Osteoblast (primary cell): ENCODE measurements around the gene ACOT7. TPM values are rescaled to one million over a fixed set of nuclear protein-coding genes. Genes with fewer than 3 reads are reported as not detected.

ENCODE experiments used
- DNase-seq: peaks from one replicate; pipeline ENCODE4 v3.0.0; 2011; ENCODE audit warnings: low spot score, mixed read lengths; ENCODE audit not compliant: insufficient read length; ENCODE audit errors: missing footprints
- H2AFZ ChIP-seq: 2 replicates; pipeline ENCODE4 v1.6.0; 2011; ENCODE audit warnings: mild to moderate bottlenecking, low read length
- H3K27ac ChIP-seq: 2 replicates; pipeline ENCODE4 v1.5.1; 2011; ENCODE audit warnings: mild to moderate bottlenecking, low read depth, low read length, moderate library complexity
- H3K27me3 ChIP-seq: 2 replicates; pipeline ENCODE4 v1.6.0; 2012; ENCODE audit warnings: mild to moderate bottlenecking, control low read depth, inconsistent platforms, low read length, moderate library complexity; ENCODE audit not compliant: insufficient read depth
- H3K36me3 ChIP-seq: 2 replicates; pipeline ENCODE4 v1.5.1; 2011; ENCODE audit warnings: mild to moderate bottlenecking, low read length, control low read depth, moderate library complexity; ENCODE audit not compliant: insufficient read depth
- H3K4me1 ChIP-seq: 2 replicates; pipeline ENCODE4 v1.5.1; 2011; ENCODE audit warnings: mild to moderate bottlenecking, low read length, control low read depth, moderate library complexity; ENCODE audit not compliant: insufficient read depth
- H3K4me2 ChIP-seq: 2 replicates; pipeline ENCODE4 v1.6.0; 2011; ENCODE audit warnings: mild to moderate bottlenecking, low read length; ENCODE audit not compliant: insufficient read depth
- H3K4me3 ChIP-seq: fragments of 200-600 bp; sonication (generic); 3 replicates; pipeline ENCODE4 v1.5.1; 2012; ENCODE audit warnings: mild to moderate bottlenecking, low read length, inconsistent platforms; ENCODE audit not compliant: insufficient read depth
- H3K79me2 ChIP-seq: 2 replicates; pipeline ENCODE4 v1.6.0; 2012; ENCODE audit warnings: mild to moderate bottlenecking, low read length, control low read depth, inconsistent platforms; ENCODE audit not compliant: insufficient read depth
- H3K9me3 ChIP-seq: 2 replicates; pipeline ENCODE4 v1.5.1; 2011; ENCODE audit warnings: low read depth, low read length, control low read depth
- H4K20me1 ChIP-seq: 2 replicates; pipeline ENCODE4 v1.6.0; 2012; ENCODE audit warnings: mild to moderate bottlenecking, low read length, control low read depth; ENCODE audit not compliant: insufficient read depth
- total RNA-seq: library from RNA; depleted of rRNA; stranded (reverse); fragments of >200 nt; gene quantifications from 2 replicates; pipeline ENCODE4 v1.2.3, GENCODE V29; 2012
- TF ChIP-seq, protein P1 (sequence below): IDR thresholded peaks from 2 replicates; pipeline ENCODE4 v1.5.1; 2011; ENCODE audit warnings: mild to moderate bottlenecking, low read depth, low read length, moderate library complexity; ENCODE audit errors: extremely low read depth

Gene ACOT7
- total RNA-seq, 1 donor: 10.9 TPM

DNA sequence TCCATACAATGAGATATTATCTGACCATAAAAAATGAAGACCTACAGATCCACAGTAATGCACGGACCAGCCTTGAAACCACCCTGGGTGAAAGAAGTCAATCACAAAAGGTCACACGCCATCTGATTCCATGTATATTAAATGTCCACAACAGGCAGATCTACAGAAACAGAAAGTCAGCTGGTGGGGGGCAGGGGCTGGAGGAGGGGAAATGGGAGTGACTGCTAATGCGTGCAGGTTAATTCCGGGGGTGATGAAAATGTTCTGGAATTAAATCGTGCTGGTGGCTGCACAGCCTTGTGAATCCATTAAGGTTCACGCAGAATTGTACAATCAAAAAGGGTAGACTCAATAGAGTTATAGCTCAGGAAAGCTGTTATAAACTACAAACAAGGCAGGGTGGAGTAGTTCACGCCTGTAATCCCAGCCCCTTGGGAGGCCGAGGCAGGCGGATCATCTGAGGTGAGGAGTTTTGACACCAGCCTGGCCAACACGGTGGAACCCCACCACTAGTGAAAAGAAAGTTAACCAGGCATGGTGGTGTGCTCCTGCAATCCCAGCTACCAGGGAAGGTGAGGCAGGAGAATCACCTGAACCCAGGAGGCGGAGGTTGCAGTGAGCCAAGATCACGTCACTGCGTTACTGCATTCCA lies 32.3 kb downstream of the ACOT7 start:
- H3K4me3 ChIP-seq: no peak overlapping the region
- DNase-seq: no peak
- H4K20me1 ChIP-seq: no peaks in the 10 kb centered on the region
- H3K36me3 ChIP-seq: no peaks in the 10 kb centered on the region
- H2AFZ ChIP-seq: no peak overlapping the region
- no peak overlapping the region for H3K27ac ChIP-seq
- no peaks in the 10 kb centered on the region for H3K9me3 ChIP-seq
- peaks cover 28% of the 10 kb centered on the region for H3K79me2 ChIP-seq
- H3K4me1 ChIP-seq: peaks cover 22% of the 10 kb centered on the region
- TF ChIP-seq, protein P1, sequence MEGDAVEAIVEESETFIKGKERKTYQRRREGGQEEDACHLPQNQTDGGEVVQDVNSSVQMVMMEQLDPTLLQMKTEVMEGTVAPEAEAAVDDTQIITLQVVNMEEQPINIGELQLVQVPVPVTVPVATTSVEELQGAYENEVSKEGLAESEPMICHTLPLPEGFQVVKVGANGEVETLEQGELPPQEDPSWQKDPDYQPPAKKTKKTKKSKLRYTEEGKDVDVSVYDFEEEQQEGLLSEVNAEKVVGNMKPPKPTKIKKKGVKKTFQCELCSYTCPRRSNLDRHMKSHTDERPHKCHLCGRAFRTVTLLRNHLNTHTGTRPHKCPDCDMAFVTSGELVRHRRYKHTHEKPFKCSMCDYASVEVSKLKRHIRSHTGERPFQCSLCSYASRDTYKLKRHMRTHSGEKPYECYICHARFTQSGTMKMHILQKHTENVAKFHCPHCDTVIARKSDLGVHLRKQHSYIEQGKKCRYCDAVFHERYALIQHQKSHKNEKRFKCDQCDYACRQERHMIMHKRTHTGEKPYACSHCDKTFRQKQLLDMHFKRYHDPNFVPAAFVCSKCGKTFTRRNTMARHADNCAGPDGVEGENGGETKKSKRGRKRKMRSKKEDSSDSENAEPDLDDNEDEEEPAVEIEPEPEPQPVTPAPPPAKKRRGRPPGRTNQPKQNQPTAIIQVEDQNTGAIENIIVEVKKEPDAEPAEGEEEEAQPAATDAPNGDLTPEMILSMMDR: no peak
- H3K4me2 ChIP-seq: no peak overlapping the region
- H3K27me3 ChIP-seq: no peaks in the 10 kb centered on the region

DNA sequence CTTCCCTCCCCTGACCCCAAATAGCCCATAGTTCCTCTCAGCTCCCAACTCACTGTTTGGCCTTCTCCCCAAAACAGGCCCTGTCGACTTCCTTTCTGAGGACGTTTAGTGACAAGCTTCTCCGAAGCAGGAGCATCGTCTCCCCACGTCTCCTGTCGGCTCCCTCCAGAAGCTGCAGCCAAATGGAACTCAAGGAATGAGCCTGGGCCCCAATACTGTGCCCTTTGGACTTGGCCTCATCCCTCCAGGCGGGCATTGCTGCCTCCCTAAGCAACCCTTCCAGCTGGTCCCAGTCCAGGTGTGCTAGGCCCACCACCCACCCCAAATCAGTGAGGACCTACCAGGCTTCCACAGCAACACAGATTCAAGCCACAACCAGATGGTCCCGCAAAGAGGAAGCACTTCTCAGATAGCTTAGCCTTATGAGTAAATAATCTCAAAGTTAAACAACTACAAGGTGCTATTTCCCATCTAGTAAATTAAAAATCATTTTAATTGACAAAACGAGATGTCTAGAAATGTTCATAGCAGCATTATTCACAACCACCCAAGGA lies 33.0 kb downstream of the ACOT7 start:
- Histone ChIP-seq H3K4me1 (peaks cover 22% of the 10 kb centered on the region), H4K20me1 (no peaks in the 10 kb centered on the region), H3K36me3 (no peaks in the 10 kb centered on the region), H3K4me3 (no peak overlapping the region), H3K4me2 (no peak overlapping the region), H2AFZ (no peak overlapping the region), H3K79me2 (peaks cover 28% of the 10 kb centered on the region), H3K27ac (peak overlapping the region; percentile 80), H3K27me3 (no peaks in the 10 kb centered on the region), H3K9me3 (no peaks in the 10 kb centered on the region)
- DNase-seq: no peak
- TF ChIP-seq, protein P1: no peak

DNA sequence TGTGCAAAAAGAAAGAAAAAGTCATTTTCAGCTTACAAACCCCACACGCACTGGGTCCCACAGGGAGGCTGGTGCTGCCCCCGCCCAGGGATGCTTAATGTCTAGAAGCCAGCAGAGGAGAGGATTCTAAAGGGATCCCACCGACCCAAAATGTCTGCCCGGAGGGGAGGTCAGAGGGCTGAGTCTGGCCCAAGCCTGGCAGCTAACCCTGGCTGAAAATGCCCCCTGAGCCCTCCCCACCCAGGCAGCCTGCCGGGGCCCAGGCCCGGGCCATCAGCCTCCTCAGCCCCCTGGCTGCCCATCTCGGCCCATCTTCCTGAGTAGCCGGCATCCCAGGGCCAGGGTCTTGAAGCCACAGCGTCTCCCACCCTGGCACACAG lies 33.5 kb downstream of the ACOT7 start:
- peak overlapping the region; percentile 78 for H2AFZ ChIP-seq
- TF ChIP-seq, protein P1: no peak
- peak overlapping the region; percentile 80 for H3K27ac ChIP-seq
- no peaks in the 10 kb centered on the region for H3K36me3 ChIP-seq
- no peak overlapping the region for H3K4me3 ChIP-seq
- H3K4me2 ChIP-seq: peak overlapping the region; percentile 68
- peaks cover 28% of the 10 kb centered on the region for H3K79me2 ChIP-seq
- no peaks in the 10 kb centered on the region for H3K27me3 ChIP-seq
- H3K9me3 ChIP-seq: no peaks in the 10 kb centered on the region
- peaks cover 22% of the 10 kb centered on the region for H3K4me1 ChIP-seq
- DNase-seq: no peak
- no peaks in the 10 kb centered on the region for H4K20me1 ChIP-seq

DNA sequence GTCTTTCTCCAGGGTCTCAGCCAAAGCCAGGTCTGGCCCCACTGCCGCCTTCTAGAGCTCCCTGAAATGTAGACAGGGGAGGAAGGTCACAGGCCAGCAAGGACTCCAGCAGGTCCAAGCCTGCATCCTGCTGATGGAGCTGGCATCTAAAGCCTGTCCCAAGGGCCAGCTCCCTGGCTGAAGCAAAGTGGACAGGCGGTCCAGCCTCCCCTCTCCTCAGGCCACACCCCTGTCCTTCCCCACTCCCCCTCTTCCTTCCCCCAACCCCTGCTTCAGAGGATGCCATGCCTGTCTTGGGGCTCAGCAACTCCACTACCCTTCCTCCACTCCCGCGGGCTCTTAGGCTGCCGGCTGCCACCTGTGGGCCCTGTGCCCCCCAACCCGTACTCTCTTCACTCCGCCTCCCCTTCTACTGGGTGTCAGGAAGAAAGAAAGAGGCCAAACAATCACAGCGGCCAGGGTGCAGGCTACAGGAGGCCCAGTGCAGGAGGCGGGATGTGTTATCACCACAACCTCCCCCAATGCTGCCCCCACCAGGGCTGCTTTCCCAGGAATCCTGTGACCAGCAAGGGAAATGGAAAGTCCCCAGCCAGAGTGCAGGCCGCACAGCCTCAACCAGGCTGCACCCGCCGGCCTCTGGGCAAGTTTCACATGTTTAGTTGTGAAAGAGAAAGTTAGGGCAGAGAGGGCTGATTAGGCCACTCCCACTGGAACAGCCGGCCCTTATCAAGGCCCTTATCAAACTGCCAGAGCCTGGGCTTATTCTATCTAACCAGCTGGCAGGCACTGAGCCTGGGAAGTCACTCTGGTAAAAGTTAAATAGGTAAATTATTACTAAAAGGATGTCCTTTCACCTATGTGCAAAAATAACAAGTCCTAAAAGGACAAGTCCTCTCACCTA lies 34.1 kb downstream of the ACOT7 start:
- Histone ChIP-seq H4K20me1 (no peaks in the 10 kb centered on the region), H3K4me3 (peak overlapping the region; percentile 47)

More for the DNA sequence above, 34.1 kb downstream of the ACOT7 start:
- peaks cover 28% of the 10 kb centered on the region for H3K79me2 ChIP-seq
- peak overlapping the region; percentile 80 for H3K27ac ChIP-seq
- no peaks in the 10 kb centered on the region for H3K27me3 ChIP-seq
- peak overlapping the region; percentile 78 for H2AFZ ChIP-seq
- H3K9me3 ChIP-seq: no peaks in the 10 kb centered on the region
- DNase-seq: peak; percentile 93
- TF ChIP-seq, protein P1: no peak
- peak overlapping the region; percentile 68 for H3K4me2 ChIP-seq
- H3K4me1 ChIP-seq: peaks cover 22% of the 10 kb centered on the region
- no peaks in the 10 kb centered on the region for H3K36me3 ChIP-seq
